NCI-H2107 (cell line): ENCODE results near the gene KRTCAP2.
A peak's percentile ranks its signal among the peaks of the same experiment; 100 is the strongest.

Experiments
- DNase-seq: peaks from one replicate; lab custom pipeline; 2025; lab: John Stamatoyannopoulos, UW

The KRTCAP2 gene

DNA sequence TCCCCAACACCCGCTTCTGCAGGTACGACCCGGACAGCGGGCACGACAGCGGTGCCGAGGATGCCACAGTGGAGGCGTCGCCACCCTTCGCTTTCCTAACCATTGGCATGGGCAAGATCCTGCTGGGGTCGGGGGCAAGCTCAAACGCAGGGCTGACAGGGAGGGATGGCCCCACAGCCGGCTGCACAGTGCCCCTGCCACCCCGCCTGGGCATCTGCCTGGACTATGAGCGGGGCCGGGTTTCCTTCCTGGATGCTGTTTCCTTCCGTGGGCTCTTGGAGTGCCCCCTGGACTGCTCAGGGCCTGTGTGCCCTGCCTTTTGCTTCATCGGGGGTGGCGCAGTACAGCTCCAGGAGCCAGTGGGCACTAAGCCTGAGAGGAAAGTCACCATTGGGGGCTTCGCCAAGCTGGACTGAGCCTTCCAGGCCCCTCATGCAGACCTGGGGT, 10.7 kb upstream of the KRTCAP2 start:
- DNase-seq: no peak

DNA sequence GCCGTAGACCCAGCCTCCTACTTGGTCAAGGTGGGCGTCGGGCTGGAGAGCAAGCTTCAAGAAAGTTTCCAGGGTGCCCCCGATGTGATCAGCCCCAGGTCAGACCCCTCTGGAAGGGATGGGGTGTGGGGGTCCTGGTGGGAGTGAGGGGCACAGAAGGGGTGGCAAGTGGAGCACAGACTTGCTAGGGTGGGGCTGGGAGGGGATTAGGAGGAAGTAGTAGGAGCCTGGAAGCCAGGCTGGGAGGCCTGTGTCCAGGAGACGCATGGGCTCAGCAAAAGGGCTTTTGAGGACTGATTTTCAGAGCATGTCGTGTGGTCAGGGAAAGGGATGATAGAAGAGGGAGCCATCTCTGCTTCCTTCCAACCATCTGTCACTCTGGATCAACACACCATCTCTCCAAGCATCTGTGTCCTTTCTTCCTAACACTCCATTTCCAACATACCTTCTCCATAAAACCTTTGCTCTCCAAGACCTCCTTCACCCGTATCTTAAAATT, 9.0 kb upstream of the KRTCAP2 start:
- no peak for DNase-seq

DNA sequence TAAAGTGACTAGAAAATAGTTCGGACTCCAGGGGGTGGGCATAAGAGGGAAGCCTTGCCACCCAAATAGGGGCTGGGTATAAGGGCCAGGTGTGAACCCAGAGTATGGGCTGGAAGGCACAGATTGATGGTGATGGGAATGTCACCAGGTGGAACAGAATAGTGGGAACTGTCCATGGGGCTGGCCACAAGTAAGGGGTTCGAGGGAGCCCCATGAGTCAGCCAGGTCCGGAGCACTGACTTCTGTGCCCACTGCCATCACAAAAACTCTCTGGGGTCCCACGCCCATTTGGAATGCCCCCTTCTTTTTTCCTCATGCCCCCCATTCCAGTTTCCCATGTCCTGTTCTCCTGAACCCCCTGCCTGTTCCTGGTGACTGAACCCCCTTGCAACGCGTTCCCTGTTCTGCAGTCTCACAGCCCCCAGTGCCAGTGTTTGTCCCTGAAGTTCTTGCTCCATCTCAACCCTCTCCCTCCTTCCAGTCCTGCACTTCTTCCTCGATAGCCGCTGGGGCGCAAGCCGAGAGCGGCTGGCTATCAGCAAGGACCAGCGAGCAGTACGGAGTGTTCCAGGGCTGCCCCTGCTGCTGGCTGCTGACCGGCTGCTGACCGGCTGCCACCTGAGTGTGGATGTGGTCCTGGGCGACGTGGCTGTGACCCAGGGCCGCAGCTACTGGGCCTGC, 8.4 kb upstream of the KRTCAP2 start:
- no peak for DNase-seq

DNA sequence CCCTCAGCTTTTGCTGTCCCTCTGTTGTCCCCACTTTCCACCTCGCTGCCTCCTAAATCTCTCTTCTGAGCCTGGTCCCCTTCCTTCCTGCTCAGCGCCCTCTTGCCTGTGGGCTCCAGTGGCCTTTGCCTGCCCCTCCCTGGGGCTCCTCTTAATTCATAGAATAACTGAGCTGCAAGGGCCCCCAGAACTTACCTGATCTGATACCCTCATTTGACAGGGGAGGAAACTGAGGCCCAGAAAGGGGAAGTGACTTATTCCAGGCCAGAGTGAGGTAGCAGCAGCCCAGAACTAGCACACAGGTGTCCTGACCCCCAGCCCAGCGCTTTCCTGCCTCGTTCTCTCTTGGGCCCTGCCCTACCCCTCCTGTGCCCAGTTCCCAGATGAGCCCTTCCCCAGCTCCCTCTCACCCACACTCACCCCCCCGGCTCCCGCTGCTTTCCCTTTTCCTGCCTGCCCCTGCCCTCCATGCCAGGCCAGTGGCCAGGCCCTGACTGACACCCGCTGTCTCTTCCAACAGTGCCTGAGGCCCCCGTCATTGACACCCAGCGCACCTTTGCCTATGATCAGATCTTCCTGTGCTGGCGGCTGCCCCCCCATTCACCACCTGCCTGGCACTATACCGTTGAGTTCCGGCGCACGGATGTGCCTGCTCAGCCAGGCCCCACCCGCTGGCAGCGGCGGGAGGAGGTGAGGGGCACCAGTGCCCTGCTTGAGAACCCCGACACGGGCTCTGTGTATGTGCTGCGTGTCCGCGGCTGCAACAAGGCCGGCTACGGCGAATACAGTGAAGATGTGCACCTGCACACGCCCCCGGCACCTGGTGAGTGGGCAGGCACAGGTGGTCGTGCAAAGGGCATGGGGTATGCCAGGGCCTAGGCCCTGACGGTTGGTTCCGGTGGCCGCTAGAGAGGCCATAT, 6.3 kb upstream of the KRTCAP2 start:
- no peak for DNase-seq

DNA sequence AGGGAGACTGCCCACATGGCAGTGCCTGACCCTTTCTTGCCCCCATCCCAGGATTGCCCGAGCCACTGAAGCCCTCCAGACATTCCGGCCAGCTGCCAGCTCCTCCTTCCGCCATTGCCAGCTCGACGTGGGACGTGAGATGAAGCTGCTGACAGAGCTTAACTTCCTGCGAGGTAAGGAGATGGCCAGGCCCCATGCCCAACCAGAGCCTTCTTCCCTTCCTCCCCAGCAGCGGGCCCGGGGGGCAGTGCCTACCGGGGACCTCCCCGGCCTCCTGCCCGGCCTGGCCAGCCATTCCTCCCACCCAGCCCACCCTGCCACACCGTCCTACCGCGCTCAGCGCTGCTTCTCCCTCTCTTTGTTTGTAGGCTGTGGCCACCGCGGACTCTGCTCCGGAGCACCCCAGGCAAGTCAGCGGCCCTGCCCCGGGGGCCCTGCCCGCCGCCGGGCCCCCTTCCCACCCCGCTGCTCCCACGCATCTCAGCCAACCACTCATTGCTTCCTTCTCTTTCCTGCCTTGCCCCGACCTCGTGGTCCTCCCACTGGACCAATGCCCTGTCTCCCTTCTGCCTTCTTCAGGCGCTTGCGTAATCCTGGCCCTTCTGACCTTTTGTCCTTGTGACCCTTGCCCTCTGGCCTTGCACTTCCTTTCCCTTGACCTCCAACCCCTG, 5.5 kb upstream of the KRTCAP2 start:
- no peak for DNase-seq

DNA sequence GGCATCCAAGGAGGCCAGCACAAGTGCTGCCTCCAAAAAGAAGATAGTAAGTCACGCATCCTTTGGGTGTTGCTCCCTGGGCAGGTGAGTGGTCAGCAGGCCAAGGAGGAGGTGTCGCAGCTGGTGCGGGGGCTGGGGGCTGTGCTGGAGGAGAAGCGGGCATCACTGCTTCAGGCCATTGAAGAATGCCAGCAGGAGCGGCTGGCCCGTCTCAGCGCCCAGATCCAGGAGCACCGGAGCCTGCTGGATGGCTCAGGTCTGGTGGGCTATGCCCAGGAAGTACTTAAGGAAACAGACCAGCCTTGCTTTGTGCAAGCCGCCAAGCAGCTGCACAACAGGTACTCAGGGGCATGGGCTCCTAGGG, 4.8 kb upstream of the KRTCAP2 start:
- DNase-seq: no peak

DNA sequence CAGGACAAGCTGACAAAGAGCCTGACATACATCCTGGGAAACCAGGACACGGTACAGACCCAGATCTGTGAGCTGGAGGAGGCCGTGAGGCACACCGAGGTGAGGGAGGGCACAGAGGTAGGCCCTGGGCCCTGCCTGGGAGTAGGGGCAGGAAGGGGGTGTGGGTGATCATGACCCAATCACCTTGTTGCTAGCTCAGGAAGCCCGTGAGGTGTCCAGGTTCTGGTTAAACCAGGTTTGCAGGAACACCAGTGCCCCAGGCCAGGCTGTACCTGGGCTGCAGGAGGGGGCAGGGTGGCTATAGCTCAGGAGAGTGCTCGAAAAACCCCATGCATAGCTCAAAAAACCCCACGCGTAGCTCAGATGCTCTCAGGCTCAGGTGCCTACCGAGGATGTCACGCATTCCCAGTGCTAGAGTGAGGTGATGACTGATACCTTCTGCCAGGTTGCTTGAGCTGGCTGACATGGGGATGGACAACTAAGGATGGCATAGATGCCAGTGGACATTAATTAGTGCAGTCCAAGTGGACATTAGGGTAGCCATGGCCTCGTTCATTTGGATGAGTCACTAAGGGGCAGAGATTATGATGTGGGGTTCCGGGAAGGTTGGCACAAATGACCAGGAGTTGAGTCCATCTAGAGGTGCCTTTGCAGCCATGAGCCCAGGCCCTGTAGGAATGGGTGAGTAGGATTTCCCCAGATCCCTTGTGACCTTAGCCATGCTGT, 4.3 kb upstream of the KRTCAP2 start:
- no peak for DNase-seq

DNA sequence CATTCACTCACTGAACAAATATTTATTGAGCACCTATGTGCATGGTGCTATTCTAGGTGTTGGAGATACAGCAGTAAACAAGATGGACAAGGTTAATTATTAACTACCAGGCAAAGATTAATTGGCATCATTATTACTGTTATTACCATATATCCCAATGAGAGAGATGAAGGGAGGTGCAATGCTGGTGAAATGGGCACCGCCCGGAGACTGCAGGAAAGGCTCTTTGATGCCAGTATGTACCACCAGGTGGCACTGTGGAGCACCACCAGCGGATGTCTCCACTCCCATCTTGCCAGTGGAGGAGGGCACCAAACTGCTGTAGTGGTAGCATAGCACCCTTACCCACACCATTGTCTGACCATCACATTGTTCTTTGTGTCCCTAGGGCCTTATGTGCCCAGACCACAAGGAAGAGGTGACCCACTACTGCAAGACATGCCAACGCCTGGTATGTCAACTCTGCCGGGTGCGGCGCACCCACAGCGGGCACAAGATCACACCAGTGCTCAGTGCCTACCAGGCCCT, 3.5 kb upstream of the KRTCAP2 start:
- DNase-seq: peak; percentile 59

DNA sequence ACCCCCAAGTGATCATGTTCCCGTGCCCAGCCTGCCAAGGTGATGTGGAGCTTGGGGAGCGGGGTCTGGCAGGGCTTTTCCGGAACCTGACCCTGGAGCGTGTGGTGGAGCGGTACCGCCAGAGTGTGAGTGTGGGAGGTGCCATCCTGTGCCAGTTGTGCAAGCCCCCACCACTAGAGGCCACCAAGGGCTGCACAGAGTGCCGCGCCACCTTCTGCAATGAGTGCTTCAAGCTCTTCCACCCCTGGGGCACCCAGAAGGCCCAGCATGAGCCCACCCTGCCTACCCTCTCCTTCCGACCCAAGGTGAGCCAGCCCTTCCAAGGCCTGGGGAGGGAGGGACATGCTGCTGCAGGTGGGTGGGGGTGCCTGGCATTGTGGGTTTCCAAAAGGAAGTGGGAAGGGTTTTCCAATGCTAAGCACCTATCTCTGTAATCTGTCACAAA, 2.8 kb upstream of the KRTCAP2 start:
- peak; percentile 25 for DNase-seq

DNA sequence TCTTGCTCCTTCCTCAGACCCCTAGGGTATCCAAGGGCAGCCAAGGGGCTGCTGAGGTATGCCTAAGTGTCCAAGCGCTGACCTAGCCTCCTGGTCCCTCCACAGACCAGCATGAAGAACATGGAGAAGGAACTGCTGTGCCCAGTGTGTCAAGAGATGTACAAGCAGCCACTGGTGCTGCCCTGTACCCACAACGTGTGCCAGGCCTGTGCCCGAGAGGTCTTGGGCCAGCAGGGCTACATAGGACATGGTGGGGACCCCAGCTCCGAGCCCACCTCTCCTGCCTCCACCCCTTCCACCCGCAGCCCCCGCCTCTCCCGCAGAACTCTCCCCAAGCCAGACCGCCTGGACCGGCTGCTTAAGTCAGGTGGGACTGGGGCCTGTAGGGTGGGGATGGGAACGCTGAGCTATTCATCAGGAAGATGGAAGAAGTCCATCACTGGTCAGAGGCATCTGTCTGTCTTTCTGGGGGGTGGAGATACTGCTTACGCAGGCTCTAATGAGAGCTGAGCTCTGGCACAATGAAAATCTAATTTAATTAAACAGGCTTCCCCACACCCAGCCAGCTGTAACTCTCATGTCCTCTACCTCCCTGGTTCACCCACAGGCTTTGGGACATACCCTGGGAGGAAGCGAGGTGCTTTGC, 2.3 kb upstream of the KRTCAP2 start:
- DNase-seq: no peak

DNA sequence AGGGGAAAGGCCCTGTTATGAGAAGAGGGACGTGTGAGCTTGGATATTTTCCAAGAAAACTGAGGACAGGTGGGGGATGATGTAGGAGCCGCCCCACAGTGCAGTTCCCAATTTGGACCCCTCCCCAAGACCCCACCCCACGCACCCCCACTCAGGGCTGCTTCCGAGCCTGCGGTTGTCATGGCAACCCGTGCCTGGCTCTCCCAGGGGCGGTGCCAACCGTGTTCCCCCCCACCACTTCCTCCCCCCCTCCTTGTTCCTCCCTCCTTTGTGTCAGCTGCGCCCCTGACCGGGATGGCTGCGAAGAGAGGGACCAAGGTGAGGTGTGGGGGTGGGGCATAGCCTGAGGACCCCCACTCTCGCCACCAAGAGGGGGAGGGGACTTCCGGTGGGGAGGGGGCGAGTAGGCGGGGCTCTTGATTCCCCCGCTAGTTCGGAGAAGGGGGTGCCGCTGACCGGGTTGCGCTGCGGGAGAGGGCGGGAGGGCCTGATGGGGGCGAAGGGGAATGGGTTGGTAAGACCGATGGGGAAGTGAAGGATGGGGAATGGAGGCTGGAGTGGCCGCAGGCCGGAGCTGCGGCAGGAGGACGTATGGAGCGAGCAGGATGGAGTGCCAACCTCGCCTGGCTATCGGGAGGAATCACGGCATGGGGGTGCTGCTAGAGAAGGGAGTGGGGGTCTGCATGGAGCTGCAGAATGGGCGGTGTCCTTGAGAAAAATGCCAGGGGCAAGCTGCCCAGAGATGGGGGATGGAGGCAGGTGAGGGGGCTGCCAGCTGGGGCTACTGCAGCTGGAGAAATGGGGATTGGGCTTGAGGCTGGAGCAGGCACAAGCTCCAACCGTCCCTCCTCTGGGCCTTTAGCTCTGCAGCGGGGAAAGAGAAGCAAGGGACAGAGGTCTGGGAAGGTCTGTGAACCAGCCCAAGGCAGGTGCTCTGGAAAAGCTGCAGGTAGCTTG, 1.5 kb upstream of the KRTCAP2 start:
- DNase-seq: peak; percentile 67

DNA sequence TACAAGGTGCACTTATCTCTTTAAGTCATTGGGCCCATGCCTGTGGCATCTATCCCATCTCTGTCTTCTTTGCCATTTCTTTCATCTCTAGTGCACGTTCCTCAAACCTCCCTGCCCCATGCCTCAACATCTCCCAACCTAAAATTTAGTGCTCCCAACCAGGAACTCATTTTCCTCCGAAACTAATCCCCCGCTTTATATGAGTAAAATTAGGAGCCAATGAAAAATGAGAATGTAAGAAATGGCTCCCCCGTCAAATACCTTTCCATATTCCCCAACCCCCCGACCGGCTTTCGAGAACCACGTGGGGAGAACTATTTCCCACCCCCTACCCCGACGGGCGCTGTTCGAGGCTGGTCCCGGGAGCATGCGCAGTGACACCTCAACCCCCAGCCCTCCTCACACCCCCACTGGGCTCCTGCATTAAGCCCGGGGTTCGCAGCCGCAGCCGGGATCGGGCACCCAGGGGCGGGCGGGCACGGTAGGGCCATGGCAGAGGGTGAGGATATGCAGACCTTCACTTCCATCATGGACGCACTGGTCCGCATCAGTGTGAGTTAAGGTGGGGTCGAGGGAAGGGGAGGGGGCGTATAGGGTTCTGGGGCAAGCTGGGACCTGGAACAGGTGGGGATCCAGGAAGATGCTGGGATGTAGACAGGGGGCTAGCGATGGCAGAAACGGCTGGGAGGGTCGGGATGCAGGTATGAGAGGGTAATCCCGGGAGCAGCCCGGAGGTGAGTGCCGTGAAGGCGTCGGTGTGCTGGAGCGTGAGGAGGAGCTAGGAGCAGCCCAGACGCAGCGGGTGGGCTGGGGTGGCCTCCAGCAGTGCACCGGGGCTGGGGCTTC, 597 bp upstream of the KRTCAP2 start, which contains the start of gene TRIM46:
Gene TRIM46, plus strand, starts transcription at position 372 of the 846 bp plus-strand sequence. Its CDS starts 118 bp downstream, at position 490.
- DNase-seq: peak; percentile 44

DNA sequence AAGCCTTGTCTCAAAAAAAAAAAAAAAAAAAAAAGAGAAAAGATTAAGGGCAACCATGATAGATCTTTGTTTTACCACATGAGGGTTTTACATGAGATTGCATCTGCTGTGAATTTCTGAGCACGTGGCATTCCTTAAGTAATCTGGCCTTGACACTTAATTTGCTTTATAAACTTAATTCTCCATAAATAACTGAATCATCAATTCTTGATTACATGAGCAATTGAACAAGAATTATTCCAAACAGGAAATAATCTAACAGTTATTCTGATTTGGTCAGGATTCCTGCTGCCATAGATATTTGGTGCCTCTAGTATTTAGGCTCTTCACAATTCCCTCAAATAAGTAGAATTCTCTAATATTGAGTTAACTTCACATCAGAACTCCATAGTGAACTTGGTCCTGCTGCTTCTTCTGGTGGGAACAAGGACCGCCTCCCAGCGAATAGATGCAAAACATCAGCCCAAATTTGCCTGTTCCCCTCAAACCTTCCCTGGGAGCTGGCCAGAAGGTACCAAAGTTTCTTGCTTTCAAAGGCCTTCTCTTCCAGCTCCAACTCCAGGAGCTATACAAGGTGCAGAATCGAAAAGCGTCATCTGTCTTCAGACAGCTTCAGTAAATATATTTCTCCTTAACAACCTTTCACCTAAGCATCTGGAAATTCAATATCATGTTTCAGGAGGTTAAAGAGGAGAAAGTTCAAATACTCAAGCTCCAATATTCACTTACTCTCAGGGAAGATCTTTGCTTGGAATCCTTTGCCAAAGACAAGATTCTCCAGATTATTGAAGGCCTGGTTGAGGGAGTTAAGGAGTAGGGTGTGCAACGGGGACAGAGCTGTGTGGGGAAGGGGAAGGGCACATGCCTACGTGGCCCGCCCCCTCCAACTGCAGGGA, 1.0 kb downstream of the KRTCAP2 start:
- no peak for DNase-seq

DNA sequence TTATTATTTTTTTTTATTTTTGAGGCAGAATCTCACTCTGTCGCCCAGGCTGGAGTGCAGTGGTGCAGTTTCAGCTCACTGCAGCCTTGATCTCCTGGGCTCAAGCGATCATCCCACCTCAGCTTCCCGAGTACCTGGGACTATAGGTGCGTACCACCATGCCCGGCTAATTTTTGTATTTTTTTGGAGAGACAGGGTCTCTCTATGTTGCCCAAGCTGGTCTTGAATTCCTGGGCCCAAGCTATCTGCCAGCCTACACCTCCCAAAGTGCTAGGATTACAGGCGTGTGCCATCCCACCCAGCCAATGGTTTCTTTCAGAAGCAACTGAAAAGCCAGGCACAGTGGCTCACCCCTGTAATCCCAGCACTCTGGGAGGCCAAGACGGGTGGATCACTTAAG, 2.3 kb downstream of the KRTCAP2 start:
- no peak for DNase-seq

DNA sequence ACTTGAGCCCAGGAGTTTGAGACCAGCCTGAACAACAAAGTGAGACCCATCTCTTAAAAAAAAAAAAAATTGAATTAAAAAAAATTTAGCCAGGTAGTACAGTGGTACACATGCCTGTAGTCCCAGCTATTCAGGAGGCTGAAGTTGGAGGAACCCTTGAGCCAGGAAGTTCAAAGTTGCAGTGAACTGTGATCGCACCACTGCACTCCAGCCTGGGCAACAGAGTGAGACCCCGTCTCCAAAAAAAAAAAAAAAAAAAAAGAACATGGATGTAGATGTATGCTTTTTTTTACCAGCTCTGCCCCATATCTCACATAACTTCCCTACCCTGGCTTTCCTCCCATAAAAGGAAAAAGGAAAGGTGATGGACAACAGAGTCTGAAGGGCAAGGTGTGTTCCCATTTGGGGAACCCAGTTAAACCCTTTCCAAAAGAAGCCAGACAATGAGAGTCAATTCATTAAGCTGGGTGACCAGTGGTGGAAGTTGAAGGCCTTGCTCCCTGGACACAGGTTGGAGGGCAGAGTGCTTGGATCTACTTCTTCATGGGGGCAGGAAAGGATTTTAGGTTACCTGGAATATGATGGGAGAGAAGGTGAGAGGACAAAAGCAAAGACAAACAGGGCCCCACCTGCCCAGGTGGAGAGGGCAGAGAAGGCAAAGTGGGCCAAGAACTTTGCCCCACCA, 2.9 kb downstream of the KRTCAP2 start:
- DNase-seq: no peak

DNA sequence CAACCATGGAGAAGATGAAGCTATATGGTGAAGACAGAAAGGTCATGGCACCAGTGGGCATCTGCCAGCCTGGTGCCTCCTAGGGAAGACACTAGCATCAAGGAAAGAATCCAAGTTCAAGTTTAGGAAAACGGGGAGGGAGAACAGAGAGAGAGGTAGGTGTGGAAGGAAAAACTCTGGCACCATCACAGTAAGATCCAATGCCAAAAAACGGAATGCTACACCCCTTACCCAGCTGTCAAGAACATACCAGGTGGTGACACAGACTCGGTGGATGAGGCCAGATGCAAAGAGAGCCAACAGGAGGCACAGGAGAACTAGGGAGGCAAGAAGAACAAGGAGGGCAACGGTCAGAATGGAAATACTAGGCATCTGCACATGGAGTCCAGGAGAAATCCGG, 3.6 kb downstream of the KRTCAP2 start:
- DNase-seq: no peak
